GM21576 (cell line): ENCODE results near the gene CCDC74A.
"Not testable (repeated sequence)": the region's sequence is repeated elsewhere in the genome, so short reads cannot be mapped to it uniquely, and the experiment has no call there.

Experiments used
- ATAC-seq: cut with Tn5 transposase; IDR thresholded peaks from one replicate; pipeline ENCODE4 v1.9.1; 2021; ENCODE audit warnings: mild to moderate bottlenecking, moderate library complexity; ENCODE audit not compliant: unreplicated experiment

The CCDC74A gene

DNA sequence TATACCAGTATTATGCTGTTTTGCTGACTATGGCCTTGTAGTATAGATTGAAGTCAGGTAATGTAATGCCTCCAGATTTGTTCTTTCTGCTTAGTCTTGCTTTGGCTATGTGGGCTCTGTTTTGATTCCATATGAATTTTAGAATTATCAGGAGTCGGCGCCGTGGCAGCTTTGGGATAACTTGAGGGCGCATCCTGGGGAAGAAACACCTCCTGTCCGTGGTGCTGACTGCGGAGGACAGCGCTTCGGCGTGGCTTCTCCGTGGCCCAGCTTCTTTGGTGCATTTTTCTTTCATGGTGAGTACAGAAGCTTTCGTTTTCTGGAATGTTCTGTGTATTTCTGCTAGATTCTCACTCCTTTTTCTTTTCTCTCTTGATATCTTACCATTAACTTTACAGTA is 25.2 kb downstream of the CCDC74A start:
- no peak for ATAC-seq

DNA sequence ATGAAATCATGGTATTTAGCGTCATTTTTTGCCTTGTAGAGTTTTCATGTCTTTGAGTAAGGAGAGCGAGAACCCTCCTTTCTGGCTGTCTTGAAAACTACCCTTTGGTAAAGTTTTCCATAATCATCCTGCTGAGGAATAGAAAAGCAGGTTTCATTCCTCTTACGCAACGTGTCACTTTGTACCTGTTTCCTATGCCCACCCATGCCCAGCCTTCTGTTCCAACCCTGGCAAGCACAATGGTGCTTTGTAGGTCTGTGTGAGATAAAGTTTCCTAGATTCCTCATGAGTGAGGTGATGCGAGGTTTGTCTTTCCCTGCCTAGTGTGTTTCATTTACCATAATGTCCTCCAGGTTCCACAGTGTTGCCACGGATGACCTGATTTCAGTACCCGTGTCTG is 29.3 kb downstream of the CCDC74A start:
- ATAC-seq, result no peak

GRCh38 chr2:131557558-131558321 is 30.1 kb downstream of the CCDC74A start:
- ATAC-seq, result no peak

- ATAC-seq, result no peak
These were observed 38.7 kb downstream of the CCDC74A start for GRCh38 chr2:131566371-131566770.

DNA sequence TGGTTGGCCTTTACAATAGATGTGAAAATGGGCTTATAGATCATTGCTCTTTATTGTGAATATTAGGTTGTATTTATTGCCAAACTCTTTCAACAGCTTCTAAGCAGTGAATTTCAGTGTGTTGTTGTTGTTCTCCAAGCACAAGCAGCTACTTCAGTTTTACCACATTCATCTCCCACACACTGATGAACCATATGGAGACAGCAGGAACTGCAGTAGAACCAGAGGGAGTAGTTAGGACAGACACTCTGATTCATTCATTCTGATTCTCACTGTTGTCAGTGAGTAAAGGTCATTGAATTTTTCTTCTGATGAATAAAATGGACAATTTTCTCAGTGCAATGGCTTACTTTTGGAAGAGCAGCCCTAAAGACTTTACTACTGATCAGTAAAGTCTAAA is 40.2 kb downstream of the CCDC74A start:
- ATAC-seq, result no peak

GRCh38 chr2:131568401-131568800 is 40.7 kb downstream of the CCDC74A start:
- not testable (repeated sequence) for ATAC-seq

- no peak for ATAC-seq
These were observed 44.5 kb downstream of the CCDC74A start for GRCh38 chr2:131572175-131572574.

GRCh38 chr2:131577812-131578211 is 50.1 kb downstream of the CCDC74A start:
- no peak for ATAC-seq

DNA sequence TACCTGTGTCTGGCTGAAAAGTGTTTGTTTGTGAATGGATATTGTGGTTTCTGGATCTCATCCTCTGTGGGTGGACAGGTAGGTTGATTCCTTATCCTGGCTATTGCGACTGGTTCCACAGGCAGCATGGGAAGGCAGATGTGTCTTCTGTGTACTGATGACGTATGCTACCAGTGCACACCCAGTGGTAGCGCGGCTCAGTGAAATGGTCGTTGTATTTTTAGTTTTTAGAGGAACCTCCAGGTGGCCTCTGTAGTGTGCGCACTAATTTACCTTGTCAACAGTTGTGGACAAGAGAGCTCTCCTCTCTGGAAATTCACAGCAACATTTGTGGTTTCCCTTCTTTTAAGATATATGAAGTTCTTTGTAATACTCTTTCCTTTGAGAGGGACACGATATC is 52.5 kb downstream of the CCDC74A start:
- no peak for ATAC-seq
